Measurements from ENCODE around the gene ADAMTSL1. TPM values are rescaled to one million over a fixed set of nuclear protein-coding genes. Genes with fewer than 3 reads are reported as not detected.

ADAMTSL1 gene
- total and polyA plus RNA-seq, 2 experiments from 2014 or later: 2.3 to 5.0 TPM

DNA sequence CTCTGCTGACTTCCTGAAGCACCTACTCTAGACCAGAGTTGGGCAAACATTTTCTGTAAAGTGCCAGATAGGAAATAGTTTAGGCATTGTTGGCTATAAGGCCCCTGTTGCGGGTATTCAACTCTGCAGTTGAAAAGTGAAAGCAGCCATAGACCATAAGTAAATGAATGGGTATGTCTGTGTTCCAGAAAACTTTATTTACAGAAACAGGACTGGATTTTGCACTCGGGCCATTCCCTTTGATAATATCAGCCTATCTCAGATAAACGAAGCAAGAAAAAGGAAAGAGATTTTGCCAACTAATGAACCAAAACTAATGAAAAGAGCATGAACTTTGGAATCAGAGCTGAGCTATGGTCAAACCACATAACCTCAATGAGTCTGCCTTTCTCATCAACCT, 374.7 kb downstream of the ADAMTSL1 start:
- Mint-ChIP-seq H3K27ac (no peak overlapping the region), H3K4me3 (no peak overlapping the region), H3K4me1 (no peaks in the 10 kb centered on the region), H3K36me3 (ENCODE audit: low read depth) (peaks cover 10% of the 10 kb centered on the region; the same call in 2 of the 3 replicates), H3K9me3 (peaks cover 13% of the 10 kb centered on the region), H3K27me3 (ENCODE audit: insufficient read depth, low read depth, poor library complexity) (no peaks in the 10 kb centered on the region)
- H3K9me2 ChIP-seq (ENCODE audit: insufficient read depth): no peaks in the 10 kb centered on the region
- no peak overlapping the region for H2AFZ ChIP-seq
- TF ChIP-seq EZH2phosphoT487 (IDR thresholded peaks at IDR 0.05; ENCODE audit: unreplicated experiment) (no peak), STAT1 (IDR thresholded peaks at IDR 0.05; ENCODE audit: unreplicated experiment) (no peak), JUNB (IDR thresholded peaks at IDR 0.05; ENCODE audit: unreplicated experiment) (no peak), CREB1 (CRISPR knock-in tag; IDR thresholded peaks at IDR 0.05; ENCODE audit: low read depth) (no peak), ZNF331 (CRISPR knock-in tag; IDR thresholded peaks at IDR 0.05; ENCODE audit: low read depth) (no peak), POLR2AphosphoS5 (IDR thresholded peaks at IDR 0.05; ENCODE audit: low read depth) (no peak), ZNF114 (CRISPR knock-in tag; IDR thresholded peaks at IDR 0.05) (no peak), EZH2 (IDR thresholded peaks at IDR 0.05; ENCODE audit: low read depth, unreplicated experiment) (no peak)
- TF ChIP-seq, protein P1, sequence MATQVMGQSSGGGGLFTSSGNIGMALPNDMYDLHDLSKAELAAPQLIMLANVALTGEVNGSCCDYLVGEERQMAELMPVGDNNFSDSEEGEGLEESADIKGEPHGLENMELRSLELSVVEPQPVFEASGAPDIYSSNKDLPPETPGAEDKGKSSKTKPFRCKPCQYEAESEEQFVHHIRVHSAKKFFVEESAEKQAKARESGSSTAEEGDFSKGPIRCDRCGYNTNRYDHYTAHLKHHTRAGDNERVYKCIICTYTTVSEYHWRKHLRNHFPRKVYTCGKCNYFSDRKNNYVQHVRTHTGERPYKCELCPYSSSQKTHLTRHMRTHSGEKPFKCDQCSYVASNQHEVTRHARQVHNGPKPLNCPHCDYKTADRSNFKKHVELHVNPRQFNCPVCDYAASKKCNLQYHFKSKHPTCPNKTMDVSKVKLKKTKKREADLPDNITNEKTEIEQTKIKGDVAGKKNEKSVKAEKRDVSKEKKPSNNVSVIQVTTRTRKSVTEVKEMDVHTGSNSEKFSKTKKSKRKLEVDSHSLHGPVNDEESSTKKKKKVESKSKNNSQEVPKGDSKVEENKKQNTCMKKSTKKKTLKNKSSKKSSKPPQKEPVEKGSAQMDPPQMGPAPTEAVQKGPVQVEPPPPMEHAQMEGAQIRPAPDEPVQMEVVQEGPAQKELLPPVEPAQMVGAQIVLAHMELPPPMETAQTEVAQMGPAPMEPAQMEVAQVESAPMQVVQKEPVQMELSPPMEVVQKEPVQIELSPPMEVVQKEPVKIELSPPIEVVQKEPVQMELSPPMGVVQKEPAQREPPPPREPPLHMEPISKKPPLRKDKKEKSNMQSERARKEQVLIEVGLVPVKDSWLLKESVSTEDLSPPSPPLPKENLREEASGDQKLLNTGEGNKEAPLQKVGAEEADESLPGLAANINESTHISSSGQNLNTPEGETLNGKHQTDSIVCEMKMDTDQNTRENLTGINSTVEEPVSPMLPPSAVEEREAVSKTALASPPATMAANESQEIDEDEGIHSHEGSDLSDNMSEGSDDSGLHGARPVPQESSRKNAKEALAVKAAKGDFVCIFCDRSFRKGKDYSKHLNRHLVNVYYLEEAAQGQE (IDR thresholded peaks at IDR 0.05; ENCODE audit: unreplicated experiment): no peak
- DNase-seq (ENCODE audit: low spot score): no peak
- H3K4me1 ChIP-seq (ENCODE audit: insufficient read depth): no peaks in the 10 kb centered on the region
- no peaks in the 10 kb centered on the region for H3K79me2 ChIP-seq (replicated peaks; ENCODE audit: insufficient read depth)
- H4K20me1 ChIP-seq (replicated peaks; ENCODE audit: insufficient read depth): no peaks in the 10 kb centered on the region
- peaks cover 8% of the 10 kb centered on the region; the same call in 1 of the 2 replicates for H3K36me3 ChIP-seq (ENCODE audit: insufficient read depth)
- H3F3A ChIP-seq (replicated peaks; ENCODE audit: low read depth): no peaks in the 10 kb centered on the region
- H3K27me3 ChIP-seq (ENCODE audit: insufficient read depth): no peaks in the 10 kb centered on the region
- H3K27ac ChIP-seq (ENCODE audit: low read depth): no peak overlapping the region
- ATAC-seq: no peak
- no peak overlapping the region for H3K4me3 ChIP-seq
- no peak overlapping the region for H3K4me2 ChIP-seq

GRCh38 chr9:18849270-18849669, 375.3 kb downstream of the ADAMTSL1 start:
- Mint-ChIP-seq H3K4me1 (no peaks in the 10 kb centered on the region), H3K27me3 (ENCODE audit: insufficient read depth, low read depth, poor library complexity) (no peaks in the 10 kb centered on the region), H3K9me3 (peaks cover 8% of the 10 kb centered on the region), H3K27ac (no peak overlapping the region), H3K4me3 (no peak overlapping the region), H3K36me3 (ENCODE audit: low read depth) (peaks cover 6% of the 10 kb centered on the region; the same call in 2 of the 3 replicates)
- no peak for ATAC-seq
- Histone ChIP-seq H3K36me3 (ENCODE audit: insufficient read depth) (peaks cover 8% of the 10 kb centered on the region; the same call in 1 of the 2 replicates), H3F3A (replicated peaks; ENCODE audit: low read depth) (no peaks in the 10 kb centered on the region), H4K20me1 (replicated peaks; ENCODE audit: insufficient read depth) (no peaks in the 10 kb centered on the region), H3K27ac (ENCODE audit: low read depth) (no peak overlapping the region), H3K79me2 (replicated peaks; ENCODE audit: insufficient read depth) (no peaks in the 10 kb centered on the region), H3K4me2 (no peak overlapping the region), H3K4me1 (ENCODE audit: insufficient read depth) (no peaks in the 10 kb centered on the region), H2AFZ (no peak overlapping the region), H3K27me3 (ENCODE audit: insufficient read depth) (no peaks in the 10 kb centered on the region), H3K4me3 (no peak overlapping the region), H3K9me2 (ENCODE audit: insufficient read depth) (no peaks in the 10 kb centered on the region)
- TF ChIP-seq STAT1 (IDR thresholded peaks at IDR 0.05; ENCODE audit: unreplicated experiment) (no peak), ZNF114 (CRISPR knock-in tag; IDR thresholded peaks at IDR 0.05) (no peak), EZH2phosphoT487 (IDR thresholded peaks at IDR 0.05; ENCODE audit: unreplicated experiment) (no peak), NANOG (IDR thresholded peaks at IDR 0.05; ENCODE audit: borderline replicate concordance) (no peak), CREB1 (CRISPR knock-in tag; IDR thresholded peaks at IDR 0.05; ENCODE audit: low read depth) (no peak)
- no peak for DNase-seq (ENCODE audit: low spot score)
